ENCODE data around the gene HSBP1. TPM values are rescaled to one million over a fixed set of nuclear protein-coding genes. Genes with fewer than 3 reads are reported as not detected.

The HSBP1 gene
- total RNA-seq = 130 and 143 TPM in 2 replicates

DNA sequence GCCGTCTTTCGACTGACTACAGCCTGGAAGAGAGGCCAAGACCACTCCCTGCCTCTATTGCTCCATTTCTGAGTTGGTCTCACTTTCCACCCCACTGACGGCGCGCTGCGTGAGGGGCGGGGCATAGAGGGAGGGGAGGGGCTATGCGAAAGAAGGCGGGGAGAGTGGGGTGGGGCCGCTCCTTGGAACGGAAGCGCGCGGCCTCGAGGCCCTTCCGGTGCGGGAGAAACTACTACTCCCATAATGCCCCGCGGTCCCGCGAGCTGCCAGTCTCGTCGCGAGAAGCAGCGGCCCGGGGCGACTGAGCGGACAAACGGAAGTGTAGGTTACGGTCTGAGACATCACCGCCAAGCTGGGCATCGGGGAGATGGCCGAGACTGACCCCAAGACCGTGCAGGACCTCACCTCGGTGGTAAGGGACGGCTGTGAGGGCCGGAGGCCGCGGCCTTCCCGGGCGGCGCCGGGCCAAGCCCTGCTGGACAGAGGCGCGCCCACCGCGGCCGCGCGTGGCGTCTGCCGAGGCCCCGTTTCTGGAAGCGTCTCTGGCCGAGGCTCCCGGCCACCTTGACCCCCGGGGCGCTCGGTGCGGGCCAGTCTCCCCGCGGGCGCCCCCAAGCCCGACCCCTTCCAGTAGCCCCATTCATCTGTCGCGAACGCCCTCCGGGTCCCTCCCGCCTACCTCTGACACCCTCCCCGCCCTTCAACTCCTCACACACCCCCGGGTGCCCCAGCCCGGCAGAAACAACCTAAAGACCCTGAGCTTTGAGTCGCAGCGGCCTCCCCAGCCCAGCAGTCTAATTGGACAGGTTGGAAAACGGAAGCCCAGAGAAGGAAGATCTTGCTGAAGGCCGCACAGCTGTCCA, at the start of gene HSBP1:
Gene HSBP1 (plus strand): TSS at position 269 of the 863 bp plus-strand sequence. CDS start 99 bp downstream, at position 368.
- peak; percentile 60 for DNase-seq (ENCODE audit: low read depth, low spot score)

DNA sequence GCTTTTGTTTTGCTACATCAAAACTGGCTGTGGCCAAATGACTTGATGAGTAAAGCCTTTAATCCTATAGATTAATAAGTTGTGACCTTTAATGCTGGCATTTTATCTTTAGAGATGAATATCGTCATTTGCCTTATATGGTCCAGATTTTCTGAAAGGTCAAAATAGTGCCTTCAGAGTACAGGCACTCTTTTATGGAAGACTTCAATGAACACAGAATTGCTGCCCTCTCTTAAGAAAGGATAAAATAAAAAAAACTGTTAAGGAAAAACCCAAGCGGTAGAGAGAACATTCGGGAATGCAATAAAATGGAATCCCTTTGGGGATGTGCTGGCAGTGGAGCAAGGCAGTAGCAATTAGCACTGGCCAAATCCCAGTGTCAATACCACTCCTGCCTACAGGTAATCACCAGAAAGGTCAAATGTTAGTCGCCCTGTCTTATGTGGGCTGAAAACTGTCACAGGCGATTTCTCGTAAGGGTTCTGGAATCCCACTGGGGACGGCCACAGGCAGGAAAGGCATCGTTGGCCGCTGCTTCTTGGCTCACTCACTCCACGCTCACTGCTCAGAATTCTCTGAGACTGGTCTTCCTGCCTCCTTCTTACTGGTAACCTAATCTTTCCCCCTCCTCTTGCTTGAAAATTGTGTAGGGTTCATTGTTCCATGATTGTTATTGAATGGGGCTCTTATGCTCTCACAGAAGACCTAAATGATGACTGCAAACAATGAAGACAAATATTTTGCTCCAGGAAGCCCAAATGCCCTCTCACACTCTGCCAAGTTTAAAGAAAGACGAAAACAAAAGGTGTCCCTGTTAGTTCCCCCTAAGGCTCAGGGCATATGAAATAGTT, 45.4 kb upstream of the HSBP1 start:
- DNase-seq (ENCODE audit: low read depth, low spot score) = no peak

DNA sequence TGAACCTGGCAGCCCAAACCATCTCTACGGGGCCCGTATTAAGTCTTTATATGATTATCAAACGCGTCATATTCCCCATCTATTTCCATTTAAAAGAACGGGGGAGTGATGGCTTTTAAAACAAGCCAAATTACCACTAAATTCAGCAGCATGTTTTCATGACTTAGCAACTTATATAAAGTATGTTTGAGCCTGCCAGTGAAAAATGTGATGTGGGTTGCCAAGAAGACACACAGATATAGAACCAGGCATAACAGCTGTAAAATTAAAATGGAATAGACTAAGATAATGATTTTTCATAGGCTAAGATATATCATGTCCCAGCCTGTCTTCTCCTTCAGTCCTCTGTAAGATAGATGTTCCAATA, 44.8 kb upstream of the HSBP1 start:
- no peak for DNase-seq (ENCODE audit: low read depth, low spot score)

DNA sequence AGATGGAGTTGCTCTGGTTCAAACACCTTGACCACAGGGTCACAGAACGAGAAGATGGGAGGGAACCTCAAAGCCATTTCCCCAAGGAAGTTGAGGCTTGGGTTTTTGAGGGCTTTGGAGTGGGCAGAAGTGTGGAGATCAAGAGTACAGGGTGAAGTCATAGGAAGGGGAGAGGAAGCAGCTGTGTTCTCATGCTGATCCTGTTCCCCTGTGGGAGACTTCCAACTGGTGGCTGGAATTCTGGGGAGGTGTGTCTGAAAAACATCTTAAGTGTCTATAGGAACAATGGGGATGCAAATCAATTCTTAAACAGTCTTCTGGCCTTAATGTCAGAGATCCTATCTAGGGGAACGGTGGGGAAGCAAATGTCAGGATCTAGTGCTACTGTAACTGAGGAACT, 38.8 kb upstream of the HSBP1 start:
- DNase-seq (ENCODE audit: low read depth, low spot score) = peak; percentile 64

DNA sequence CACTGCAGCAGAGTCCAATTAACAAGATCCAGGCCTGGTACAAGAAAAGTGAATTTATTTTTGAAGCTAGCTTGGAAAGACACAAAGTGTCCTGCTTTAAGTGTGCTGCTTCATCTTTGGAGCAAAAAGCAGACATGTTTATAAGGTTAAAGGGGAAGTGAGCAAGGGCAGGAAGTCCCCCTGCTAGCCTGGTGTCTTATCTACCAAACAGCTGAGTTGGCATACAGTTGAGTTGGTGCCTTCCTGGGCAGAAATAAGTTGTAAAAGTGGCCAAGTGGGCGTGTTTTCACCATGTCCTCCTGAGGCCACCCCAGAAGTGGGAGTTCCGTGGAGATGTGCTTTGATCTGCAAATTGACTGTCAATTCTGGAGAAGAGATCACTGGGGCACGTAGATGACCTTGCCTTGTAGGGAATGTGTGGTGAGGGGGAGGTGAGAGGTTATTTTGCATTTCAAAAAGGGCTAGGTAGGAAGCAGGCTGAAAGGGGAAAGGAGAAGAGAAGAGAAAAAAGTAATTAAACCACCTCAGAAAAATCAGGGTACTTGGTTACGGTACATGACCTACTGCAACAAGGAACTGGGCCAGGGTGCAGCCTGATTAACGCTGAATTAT, 38.3 kb upstream of the HSBP1 start:
- DNase-seq (ENCODE audit: low read depth, low spot score) = no peak

DNA sequence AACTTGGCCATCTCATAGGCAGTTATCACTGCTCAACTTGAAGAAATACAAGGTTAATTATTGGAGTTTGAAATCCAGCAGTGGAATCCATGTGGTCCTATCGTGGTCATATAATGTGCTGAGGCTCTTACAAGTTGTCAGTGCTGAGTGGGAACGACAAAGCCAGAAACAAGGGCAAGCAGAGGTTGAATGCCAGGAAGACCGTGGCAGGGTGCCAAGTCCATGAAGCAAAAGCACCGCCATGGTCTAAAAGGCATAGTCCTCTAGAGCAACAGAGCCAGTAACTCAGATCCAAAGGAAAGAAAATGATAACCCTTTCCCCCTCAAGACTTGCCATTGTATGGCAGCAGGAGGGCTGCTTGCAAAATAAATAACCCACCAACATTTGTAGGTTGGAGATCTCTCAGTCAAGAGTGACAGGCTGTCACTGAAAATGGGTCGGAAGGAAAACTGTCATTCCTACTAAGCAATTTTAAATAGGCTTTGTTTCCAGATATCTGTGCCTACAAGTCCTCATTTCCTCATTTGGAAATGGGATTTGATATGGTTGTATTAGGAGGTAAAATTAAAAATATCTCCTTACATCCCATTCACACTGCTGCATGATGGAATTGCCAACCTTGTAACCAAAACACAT, 36.4 kb upstream of the HSBP1 start:
- peak; percentile 44 for DNase-seq (ENCODE audit: low read depth, low spot score)

DNA sequence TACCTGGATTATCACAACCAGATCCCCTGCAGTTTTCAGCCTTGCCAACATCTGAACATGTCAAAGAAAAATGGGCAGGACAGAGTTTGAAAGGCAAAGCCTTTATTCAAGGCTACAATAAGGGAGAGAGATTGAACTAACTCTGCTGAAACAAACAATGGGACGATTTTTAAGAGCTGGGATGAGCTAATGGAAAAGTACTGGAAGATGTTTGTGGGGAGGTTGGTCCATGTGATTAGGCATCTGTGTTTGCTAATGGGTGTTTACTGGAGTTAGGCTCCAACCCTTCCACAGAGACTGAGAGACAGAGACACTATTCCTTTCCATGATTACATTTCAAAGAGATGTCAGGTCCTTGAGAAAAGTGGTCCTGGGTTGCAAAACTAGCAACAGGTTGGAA, 35.0 kb upstream of the HSBP1 start:
- DNase-seq (ENCODE audit: low read depth, low spot score) = no peak

DNA sequence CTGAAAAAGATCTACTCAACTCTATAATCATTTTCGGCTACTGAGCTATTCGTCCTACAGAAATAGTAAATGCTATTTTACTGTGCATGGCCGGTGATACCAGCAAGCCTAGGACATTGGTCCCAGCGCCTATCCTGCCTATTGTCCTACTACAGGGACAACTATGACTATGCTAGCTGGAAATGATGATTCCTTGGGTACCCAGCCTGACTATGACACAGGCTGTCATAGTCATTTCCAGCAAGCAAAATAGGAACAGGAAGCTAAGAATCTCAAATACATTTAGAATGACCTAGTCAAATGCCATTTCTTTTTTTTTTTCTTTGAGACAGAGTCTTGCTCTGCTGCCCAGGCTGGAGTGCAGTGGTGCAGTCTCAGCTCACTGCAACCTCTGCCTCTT, 33.7 kb upstream of the HSBP1 start:
- DNase-seq (ENCODE audit: low read depth, low spot score) = no peak

DNA sequence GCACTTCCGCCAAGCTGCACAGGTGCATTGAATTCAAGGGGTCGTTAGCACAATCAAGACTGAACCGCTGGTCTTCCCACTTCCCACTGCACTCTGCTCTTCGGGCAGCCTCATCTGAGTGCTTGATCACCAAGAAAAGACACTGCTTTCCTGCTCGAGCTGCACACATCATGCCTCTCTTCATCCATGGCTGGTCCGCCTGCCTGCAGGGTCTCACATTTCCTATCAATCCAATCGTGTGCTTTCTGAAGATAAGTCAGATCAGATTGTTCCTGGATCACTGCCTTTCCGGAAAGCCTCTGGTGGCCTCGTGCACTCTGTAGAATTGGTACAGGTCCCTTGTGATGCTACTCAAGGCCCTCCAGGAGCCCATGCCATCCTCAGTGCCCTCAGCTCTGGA, 30.8 kb upstream of the HSBP1 start:
- DNase-seq (ENCODE audit: low read depth, low spot score) = no peak

DNA sequence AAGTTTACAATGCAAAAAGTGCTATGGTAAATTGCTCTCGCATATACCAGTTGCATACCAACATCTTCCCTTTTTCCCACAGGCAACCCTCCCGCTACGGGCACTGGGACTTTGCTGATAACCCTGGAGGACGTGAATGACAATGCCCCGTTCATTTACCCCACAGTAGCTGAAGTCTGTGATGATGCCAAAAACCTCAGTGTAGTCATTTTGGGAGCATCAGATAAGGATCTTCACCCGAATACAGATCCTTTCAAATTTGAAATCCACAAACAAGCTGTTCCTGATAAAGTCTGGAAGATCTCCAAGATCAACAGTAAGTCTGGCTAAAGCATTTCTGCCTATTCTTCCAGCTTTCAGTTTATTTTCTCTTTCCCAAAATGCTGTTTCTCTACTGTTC, 27.9 kb upstream of the HSBP1 start:
- peak; percentile 58 for DNase-seq (ENCODE audit: low read depth, low spot score)

DNA sequence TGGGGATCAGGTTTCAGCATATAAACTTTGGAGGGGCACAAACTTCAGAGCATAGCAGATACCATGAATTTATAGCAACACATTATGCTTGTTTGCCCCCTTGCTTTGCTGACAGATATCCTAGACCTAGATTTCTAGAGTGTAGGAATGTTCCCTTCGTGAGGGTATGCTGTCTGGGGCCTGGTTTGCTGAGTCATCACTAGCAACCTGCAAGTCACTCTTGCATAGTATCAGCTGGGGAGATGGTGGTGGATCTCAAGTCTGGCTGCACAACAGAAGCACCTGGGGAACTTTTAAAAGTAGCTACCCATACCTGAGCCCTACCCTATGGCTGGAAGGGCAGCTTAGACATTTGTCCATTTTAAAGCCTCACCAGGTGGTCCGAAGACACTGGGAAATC, 22.3 kb upstream of the HSBP1 start:
- DNase-seq (ENCODE audit: low read depth, low spot score) = no peak

DNA sequence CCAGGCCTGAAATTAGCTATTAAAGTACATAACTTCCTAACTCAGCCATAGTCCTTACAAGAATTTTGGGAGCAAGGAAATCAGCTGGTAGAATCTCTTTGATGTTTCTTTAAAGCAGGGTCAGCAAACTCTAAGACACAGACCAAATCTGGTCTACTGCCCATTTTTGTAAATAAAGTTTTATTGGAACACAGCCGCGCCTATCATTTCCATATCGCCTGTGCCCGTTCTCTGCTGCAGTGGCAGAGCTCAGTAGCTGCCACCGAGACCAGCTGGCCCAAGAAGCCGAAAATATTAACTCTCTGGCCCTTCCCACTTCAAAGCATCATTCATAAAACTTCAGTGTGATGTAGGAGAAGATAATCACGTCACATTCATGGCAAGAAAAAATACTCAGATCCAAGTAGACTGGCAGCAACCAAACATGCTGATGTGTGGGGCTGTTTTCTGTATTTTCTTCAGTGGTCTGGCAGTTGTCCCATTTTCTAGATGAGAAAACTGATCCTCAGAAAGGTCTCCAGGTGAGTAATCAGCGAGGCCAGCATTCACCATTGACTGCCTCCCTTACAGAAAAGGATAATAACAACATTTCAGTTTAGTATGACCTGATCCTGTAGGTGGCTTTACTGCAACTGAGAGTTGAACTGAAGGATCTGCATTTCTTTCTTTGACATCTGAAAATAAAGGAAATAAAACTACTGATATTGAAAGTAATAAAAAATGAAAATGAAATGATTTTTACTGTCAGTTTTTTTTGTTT, 18.0 kb upstream of the HSBP1 start:
- DNase-seq (ENCODE audit: low read depth, low spot score) = no peak

DNA sequence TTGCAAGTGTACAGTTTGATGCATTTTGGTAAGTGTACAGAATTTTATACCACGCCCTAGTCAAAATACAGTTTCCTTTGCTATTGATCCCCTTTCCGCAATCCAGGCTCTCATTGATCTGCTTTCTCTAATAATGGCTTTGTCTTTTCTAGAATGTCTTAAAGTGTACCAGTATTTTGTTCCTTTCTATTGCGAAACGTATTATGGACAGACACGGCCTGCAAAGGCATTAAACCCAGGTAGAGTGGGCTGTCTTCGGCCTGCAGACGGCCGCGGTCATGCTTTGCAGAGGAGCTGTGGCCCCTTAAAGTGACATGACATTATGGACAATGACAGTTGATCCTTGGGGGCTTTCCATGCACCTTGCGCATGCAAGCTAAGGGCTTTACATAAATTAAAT, 15.9 kb upstream of the HSBP1 start:
- DNase-seq (ENCODE audit: low read depth, low spot score) = no peak

DNA sequence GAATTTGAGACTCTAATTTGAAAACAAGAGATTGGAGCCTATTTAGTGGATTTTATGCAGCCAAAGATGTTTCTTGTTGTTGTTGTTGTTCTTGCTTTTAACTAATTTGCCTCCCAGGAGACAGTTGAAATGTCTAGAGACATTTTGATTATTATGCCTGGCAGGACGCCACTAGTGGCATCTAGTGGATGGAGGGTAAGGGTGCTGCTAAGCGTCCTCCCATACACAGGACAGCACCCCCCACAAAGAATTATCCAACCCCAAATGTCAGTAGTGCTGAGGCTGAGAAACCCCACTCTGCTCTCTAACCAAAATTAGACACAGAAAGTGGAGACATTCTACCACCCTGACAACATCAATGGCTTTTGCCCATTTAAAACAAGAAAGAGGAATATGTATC, 15.4 kb upstream of the HSBP1 start:
- no peak for DNase-seq (ENCODE audit: low read depth, low spot score)

DNA sequence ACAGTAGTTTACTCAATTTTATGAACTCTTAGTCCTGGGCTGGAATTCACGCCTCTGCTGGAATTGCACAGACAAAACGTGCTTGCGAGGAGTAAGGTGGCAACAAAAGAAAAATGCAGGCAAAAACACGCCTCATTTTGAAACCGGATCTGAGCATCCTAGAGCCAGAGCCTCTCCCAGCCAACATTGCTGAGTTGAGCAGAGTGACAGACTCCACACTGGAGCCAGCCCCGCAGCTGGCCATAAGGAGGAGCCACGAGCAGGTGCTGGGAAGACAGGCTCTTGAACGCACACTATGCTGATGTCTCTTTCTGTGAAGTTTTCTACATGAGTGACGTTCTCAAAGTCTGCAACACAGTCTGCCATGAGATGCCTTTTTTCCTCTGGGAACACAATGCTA, 14.6 kb upstream of the HSBP1 start:
- no peak for DNase-seq (ENCODE audit: low read depth, low spot score)

DNA sequence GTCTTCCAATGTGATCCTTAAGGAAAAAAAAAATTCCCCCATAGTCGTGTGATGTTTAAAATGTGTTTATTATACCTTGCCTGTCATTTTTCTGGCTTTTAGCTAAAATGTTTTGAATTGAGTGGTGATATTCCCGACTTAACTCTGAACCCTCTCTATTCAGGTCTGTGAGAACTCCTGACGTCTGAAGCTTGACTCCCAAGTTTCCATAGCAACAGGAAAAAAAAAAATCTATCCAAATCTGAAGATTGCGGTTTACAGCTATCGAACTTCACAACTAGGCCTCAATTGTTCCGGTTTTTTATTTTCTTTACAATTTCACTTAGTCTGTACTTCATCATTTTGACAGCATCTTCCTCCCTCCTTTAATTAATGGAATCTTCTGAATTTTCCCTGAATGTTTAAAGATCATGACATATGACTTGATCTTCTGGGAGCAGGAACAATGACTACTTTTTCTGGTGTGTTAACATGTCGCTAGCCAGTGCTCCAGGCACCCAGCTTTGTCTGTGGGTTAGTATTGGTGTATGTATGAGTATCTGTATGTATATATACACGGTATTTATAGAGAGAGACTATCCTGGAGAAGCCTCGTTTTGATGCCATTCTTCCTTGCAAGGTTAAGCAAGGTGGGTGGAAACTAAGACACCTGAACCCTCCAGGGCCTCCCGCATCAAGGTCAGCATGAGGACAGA, 12.8 kb upstream of the HSBP1 start:
- DNase-seq (ENCODE audit: low read depth, low spot score) = no peak

DNA sequence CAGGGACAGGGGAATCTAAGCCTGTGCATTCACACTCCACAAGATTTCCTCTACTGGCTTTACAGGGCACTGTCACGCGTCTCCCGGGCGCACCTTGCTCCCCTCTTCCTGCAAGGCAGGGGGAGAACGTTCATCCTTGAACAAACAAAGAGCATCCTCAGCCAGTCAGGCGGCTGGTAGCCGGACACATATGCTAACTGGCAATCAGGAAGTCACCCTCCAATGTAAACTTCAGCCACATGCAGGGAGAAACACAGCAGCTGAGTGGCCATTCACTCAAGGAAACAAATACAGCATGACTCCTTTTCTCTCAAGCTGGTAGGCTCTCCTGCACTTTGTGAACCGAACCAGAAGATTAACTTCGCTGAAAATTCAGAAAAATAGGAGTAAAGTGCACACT, 10.8 kb upstream of the HSBP1 start:
- no peak for DNase-seq (ENCODE audit: low read depth, low spot score)

DNA sequence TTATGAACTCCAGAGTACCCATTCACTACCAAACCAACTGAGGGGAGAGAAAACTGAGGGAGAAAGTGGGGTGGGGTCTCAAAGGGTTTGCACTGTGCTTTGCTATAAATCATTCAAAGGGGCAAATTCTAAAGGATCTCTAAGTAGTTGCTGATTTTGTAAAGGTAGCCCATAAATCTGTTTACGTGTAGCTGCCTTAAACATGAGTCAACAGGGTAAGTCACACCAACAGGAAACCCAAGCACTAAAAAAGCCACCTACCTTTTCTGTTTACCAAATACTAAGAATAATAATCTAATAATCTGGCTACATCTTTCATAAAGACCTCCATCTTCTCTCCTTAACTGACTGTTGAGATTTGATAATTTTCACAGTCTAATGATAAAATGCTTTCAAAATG, 8.4 kb upstream of the HSBP1 start:
- DNase-seq (ENCODE audit: low read depth, low spot score) = no peak

DNA sequence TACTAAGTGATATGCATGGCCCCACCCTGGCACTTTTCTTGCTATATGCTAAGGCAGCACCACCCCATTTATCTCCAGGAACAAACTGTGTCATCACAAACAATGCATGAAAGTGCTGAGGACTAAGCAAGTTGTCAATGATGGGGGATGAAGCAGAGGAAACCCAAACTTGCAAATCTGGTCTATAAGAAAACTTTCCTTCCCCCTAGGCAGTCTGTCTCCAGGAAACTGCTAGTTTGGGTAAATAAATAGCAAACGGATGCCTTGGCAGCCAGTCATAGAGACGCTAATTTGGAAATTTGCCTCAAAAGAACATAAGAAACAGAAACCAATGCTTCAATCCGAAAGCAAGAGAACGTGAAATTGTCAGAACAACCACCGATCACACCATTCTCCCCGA, 5.6 kb upstream of the HSBP1 start:
- DNase-seq (ENCODE audit: low read depth, low spot score) = peak; percentile 71

DNA sequence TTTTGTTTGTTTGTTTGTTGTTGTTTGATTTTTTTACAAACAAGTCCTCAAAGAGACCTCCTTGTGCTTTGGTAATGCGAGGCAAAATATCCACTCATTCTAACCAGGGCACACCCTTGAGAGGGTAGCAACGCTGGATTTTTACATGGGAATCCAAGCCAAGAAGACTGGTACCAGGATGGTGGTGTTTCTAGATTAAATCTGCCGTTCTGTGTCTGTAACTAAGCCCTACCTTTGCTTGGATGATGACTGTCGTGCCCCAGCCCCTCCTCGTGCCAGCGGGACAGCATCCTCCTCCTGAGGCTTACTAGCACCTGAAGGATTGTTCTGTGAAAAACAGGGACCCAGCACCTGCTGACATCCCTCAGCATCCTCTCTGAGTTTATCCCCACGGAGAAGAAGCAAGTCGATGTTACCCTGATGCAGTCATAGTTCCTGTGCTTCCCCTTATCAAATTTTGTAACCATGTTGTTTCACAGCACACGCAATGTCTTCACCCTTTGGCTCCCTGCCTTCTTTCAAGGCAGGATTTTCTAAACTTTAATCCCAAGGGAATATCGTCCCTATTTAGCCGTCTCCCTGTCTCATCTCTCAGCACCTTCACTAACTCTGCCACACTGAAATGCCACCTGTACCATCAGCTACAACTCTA, 5.1 kb upstream of the HSBP1 start:
- DNase-seq (ENCODE audit: low read depth, low spot score) = no peak

Measured in pulmonary artery endothelial cell (primary cell).